Liver (tissue), 3 donors: ENCODE results near the gene DMAC2.

Experiments
- MAX ChIP-seq: IDR thresholded peaks from 2 replicates; pipeline ENCODE4 v1.6.1; 2016; ENCODE audit warnings: antibody characterized with exemption
- RAD21 ChIP-seq, 2 donors: IDR thresholded peaks; 2 replicates each; pipeline ENCODE4 v1.6.1; 2016; ENCODE audit warnings: antibody characterized with exemption in 2 of 2, mild to moderate bottlenecking in 2 of 2
- REST ChIP-seq: IDR thresholded peaks from 2 replicates; pipeline ENCODE4 v1.6.1; 2016; ENCODE audit warnings: antibody characterized with exemption, mild to moderate bottlenecking
- SP1 ChIP-seq: IDR thresholded peaks from 2 replicates; pipeline ENCODE4 v1.6.1; 2018; ENCODE audit warnings: antibody characterized with exemption, mild to moderate bottlenecking
- YY1 ChIP-seq: IDR thresholded peaks from 2 replicates; pipeline ENCODE4 v1.6.1; 2016; ENCODE audit warnings: antibody characterized with exemption, mild to moderate bottlenecking
- TF ChIP-seq, protein P1 (sequence below): fragments of 150-350 bp; IDR thresholded peaks from 2 replicates; pipeline ENCODE4 v1.5.1; 2017; ENCODE audit warnings: improper control_type of control experiment, low read depth, low read length; ENCODE audit not compliant: missing input control
- donor health status: healthy.
- donor health status: healthy.

DNA sequence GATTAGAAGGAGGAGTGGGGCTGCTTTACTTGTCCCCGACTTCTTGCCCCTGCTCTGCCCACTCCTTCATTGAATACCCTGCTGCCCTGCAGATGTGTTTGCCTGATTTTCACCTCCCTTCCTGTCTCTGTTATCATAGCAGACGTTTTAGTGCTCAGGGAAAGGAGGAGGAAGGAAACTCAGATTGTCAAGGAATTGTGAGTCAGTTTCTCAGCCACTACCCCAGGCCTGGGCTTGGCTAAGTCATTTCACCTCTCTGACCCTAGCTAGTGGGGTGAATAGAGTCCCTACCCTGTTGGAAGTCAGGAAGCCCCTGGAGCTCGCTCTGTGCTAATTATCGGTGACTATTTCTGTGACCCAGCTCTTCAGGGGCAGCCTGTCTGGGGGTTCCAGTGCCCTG, 38.2 kb downstream of the DMAC2 start:
- TF ChIP-seq REST (no peak), SP1 (no peak), RAD21 (IDR thresholded peaks at IDR 0.05) (no peak), MAX (no peak), YY1 (no peak)
- TF ChIP-seq, protein P1, sequence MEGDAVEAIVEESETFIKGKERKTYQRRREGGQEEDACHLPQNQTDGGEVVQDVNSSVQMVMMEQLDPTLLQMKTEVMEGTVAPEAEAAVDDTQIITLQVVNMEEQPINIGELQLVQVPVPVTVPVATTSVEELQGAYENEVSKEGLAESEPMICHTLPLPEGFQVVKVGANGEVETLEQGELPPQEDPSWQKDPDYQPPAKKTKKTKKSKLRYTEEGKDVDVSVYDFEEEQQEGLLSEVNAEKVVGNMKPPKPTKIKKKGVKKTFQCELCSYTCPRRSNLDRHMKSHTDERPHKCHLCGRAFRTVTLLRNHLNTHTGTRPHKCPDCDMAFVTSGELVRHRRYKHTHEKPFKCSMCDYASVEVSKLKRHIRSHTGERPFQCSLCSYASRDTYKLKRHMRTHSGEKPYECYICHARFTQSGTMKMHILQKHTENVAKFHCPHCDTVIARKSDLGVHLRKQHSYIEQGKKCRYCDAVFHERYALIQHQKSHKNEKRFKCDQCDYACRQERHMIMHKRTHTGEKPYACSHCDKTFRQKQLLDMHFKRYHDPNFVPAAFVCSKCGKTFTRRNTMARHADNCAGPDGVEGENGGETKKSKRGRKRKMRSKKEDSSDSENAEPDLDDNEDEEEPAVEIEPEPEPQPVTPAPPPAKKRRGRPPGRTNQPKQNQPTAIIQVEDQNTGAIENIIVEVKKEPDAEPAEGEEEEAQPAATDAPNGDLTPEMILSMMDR: no peak
